CD4-positive, alpha-beta T cell treated with Interleukin-2 at 100 ng/mL for 4 hours (primary cell): Measurements from ENCODE around the gene MS4A7.
"Not testable (repeated sequence)": the region's sequence is repeated elsewhere in the genome, so short reads cannot be mapped to it uniquely, and the experiment has no call there.

ENCODE experiments used
- DNase-seq: peaks from one replicate; pipeline ENCODE4 v3.0.0-alpha.2; 2020; ENCODE audit warnings: low spot score

The MS4A7 gene

GRCh38 chr11:60378354-60378753 lies at the start of gene MS4A7:
MS4A7 (plus strand) TSS chr11:60378532; CDS start chr11:60383142, 4,610 bp downstream.
- peak; percentile 9 for DNase-seq

GRCh38 chr11:60332846-60333245 lies 45.5 kb upstream of the MS4A7 start:
- DNase-seq, result no peak

- DNase-seq, result peak; percentile 66
These were observed 44.2 kb upstream of the MS4A7 start for GRCh38 chr11:60334005-60334620.

GRCh38 chr11:60336767-60337391 lies 41.5 kb upstream of the MS4A7 start:
- DNase-seq, result no peak

GRCh38 chr11:60338053-60338452 lies 40.3 kb upstream of the MS4A7 start:
- DNase-seq, result no peak

GRCh38 chr11:60339356-60339755 lies 39.0 kb upstream of the MS4A7 start:
- DNase-seq, result no peak

GRCh38 chr11:60343094-60343704 lies 35.1 kb upstream of the MS4A7 start:
- DNase-seq, result peak; percentile 20

- DNase-seq, result no peak
These were observed 34.2 kb upstream of the MS4A7 start for GRCh38 chr11:60344146-60344545.

- DNase-seq, result peak; percentile 13
These were observed 32.8 kb upstream of the MS4A7 start for GRCh38 chr11:60345489-60345888.

- DNase-seq, result no peak
These were observed 31.1 kb upstream of the MS4A7 start for GRCh38 chr11:60347084-60347797.

GRCh38 chr11:60348116-60348515 lies 30.2 kb upstream of the MS4A7 start:
- DNase-seq, result no peak

- no peak for DNase-seq
These were observed 28.3 kb upstream of the MS4A7 start for GRCh38 chr11:60349990-60350389.

- no peak for DNase-seq
These were observed 20.6 kb upstream of the MS4A7 start for GRCh38 chr11:60357771-60358170.

GRCh38 chr11:60360621-60361020 lies 17.7 kb upstream of the MS4A7 start:
- no peak for DNase-seq

GRCh38 chr11:60362241-60362640 lies 16.1 kb upstream of the MS4A7 start:
- no peak for DNase-seq

- DNase-seq, result peak; percentile 64
These were observed 14.5 kb upstream of the MS4A7 start for GRCh38 chr11:60363542-60364470.

GRCh38 chr11:60366262-60366904 lies 11.9 kb upstream of the MS4A7 start:
- not testable (repeated sequence) for DNase-seq

- no peak for DNase-seq
These were observed 11.3 kb upstream of the MS4A7 start for GRCh38 chr11:60367009-60367408.

GRCh38 chr11:60367896-60368295 lies 10.4 kb upstream of the MS4A7 start:
- DNase-seq, result no peak

GRCh38 chr11:60370252-60370810 lies 8.0 kb upstream of the MS4A7 start:
- no peak for DNase-seq

GRCh38 chr11:60370811-60371298 lies 7.5 kb upstream of the MS4A7 start:
- no peak for DNase-seq
